CD14-positive monocyte (primary cell): ENCODE data around the gene TM2D1. TPM values are rescaled to one million over a fixed set of nuclear protein-coding genes. Genes with fewer than 3 reads are reported as not detected.
A peak's percentile ranks its signal among the peaks of the same experiment; 100 is the strongest.

Experiments
- DNase-seq, 3 donors: peaks; one replicate each; pipeline ENCODE4 v3.0.0-alpha.2; 2011 to 2022
- H2AFZ ChIP-seq: 2 replicates; pipeline ENCODE4 v1.6.0; 2012; ENCODE audit warnings: mild to moderate bottlenecking, low read depth, low read length, inconsistent platforms; ENCODE audit not compliant: insufficient read depth, poor library complexity, severe bottlenecking
- H3K27ac ChIP-seq, 2 donors: 1 replicate in 1 of 2; 2 replicates in 1 of 2; pipeline ENCODE4 v1.5.1; 2012 to 2013; ENCODE audit warnings: low read length in 2 of 2, control low read depth in 1 of 2, inconsistent platforms in 1 of 2, low read depth in 1 of 2, mild to moderate bottlenecking in 1 of 2
- H3K27me3 ChIP-seq, 2 donors: one replicate each; pipeline versions ENCODE4 v1.6.0 to v1.6.1; 2011 to 2013; ENCODE audit warnings: low read length in 2 of 2; ENCODE audit not compliant: control insufficient read depth in 2 of 2, insufficient read depth in 2 of 2
- H3K36me3 ChIP-seq, 2 donors: replicated peaks in 1 of 2; 1 replicate in 1 of 2; 2 replicates in 1 of 2; pipeline versions ENCODE4 v1.5.1 to v1.6.1; 2012 to 2013; ENCODE audit warnings: low read length in 2 of 2, control low read depth in 1 of 2, inconsistent platforms in 1 of 2, mild to moderate bottlenecking in 1 of 2; ENCODE audit not compliant: insufficient read depth in 2 of 2, control insufficient read depth in 1 of 2
- H3K4me1 ChIP-seq, 2 donors: 1 replicate in 1 of 2; 2 replicates in 1 of 2; pipeline versions ENCODE4 v1.5.1 to v1.6.1; 2012 to 2013; ENCODE audit warnings: low read length in 2 of 2, control low read depth in 1 of 2, inconsistent platforms in 1 of 2, mild to moderate bottlenecking in 1 of 2, moderate library complexity in 1 of 2; ENCODE audit not compliant: insufficient read depth in 2 of 2, control insufficient read depth in 1 of 2
- H3K4me2 ChIP-seq: replicated peaks from 2 replicates; pipeline ENCODE3; 2012; ENCODE audit warnings: low read length, moderate library complexity, mild to moderate bottlenecking; ENCODE audit not compliant: poor library complexity, severe bottlenecking; ENCODE audit errors: extremely low read depth
- H3K4me3 ChIP-seq, 3 experiments: fragments of 200-600 bp in 1 of 3; sonication (generic) in 1 of 3; replicated peaks in 1 of 3; 1 replicate in 2 of 3; 2 replicates in 1 of 3; pipeline ENCODE4 v1.5.1; 2011 to 2013; ENCODE audit warnings: low read length in 3 of 3, mild to moderate bottlenecking in 3 of 3, control low read depth in 2 of 3, low read depth in 2 of 3, inconsistent platforms in 1 of 3, moderate library complexity in 1 of 3
- H3K79me2 ChIP-seq: 2 replicates; pipeline ENCODE4 v1.6.0; 2012; ENCODE audit warnings: mild to moderate bottlenecking, control low read depth, inconsistent platforms, low read length, moderate library complexity; ENCODE audit not compliant: insufficient read depth
- H3K9ac ChIP-seq: 2 replicates; pipeline ENCODE4 v1.6.0; 2017; ENCODE audit warnings: low read length, mild to moderate bottlenecking; ENCODE audit not compliant: insufficient read depth, poor library complexity, severe bottlenecking
- H3K9me3 ChIP-seq, 2 donors: replicated peaks in 1 of 2; 1 replicate in 1 of 2; 2 replicates in 1 of 2; pipeline versions ENCODE4 v1.5.1 to v1.6.1; 2012 to 2013; ENCODE audit warnings: low read length in 2 of 2, control low read depth in 1 of 2; ENCODE audit not compliant: control insufficient read depth in 1 of 2, insufficient read depth in 1 of 2
- H4K20me1 ChIP-seq: 2 replicates; pipeline ENCODE4 v1.6.0; 2012; ENCODE audit warnings: mild to moderate bottlenecking, low read length, control low read depth, moderate library complexity; ENCODE audit not compliant: insufficient read depth
- H3K27ac Mint-ChIP-seq, 7 donors: one replicate each; pipeline ENCODE4 v1.8.0; 2020; ENCODE audit warnings: mild to moderate bottlenecking in 7 of 7, mixed read lengths in 7 of 7, moderate library complexity in 6 of 7, inconsistent platforms in 2 of 7
- H3K27me3 Mint-ChIP-seq, 3 donors: one replicate each; pipeline ENCODE4 v1.8.0; 2021 to 2022; ENCODE audit warnings: low read depth in 3 of 3, mild to moderate bottlenecking in 3 of 3, mixed read lengths in 3 of 3, moderate library complexity in 3 of 3, inconsistent platforms in 1 of 3
- H3K36me3 Mint-ChIP-seq, 2 donors: one replicate each; pipeline ENCODE4 v1.8.0; 2020; ENCODE audit warnings: mixed read lengths in 2 of 2, inconsistent platforms in 1 of 2, mild to moderate bottlenecking in 1 of 2
- H3K4me1 Mint-ChIP-seq: one replicate; pipeline ENCODE4 v1.8.0; 2020; ENCODE audit warnings: mild to moderate bottlenecking, mixed read lengths
- H3K4me3 Mint-ChIP-seq, 2 donors: one replicate each; pipeline ENCODE4 v1.8.0; 2020; ENCODE audit warnings: mild to moderate bottlenecking in 2 of 2, mixed read lengths in 2 of 2, moderate library complexity in 1 of 2
- H3K9me3 Mint-ChIP-seq, 7 donors: one replicate each; pipeline ENCODE4 v1.8.0; 2020 to 2022; ENCODE audit warnings: mixed read lengths in 7 of 7, mild to moderate bottlenecking in 6 of 7, moderate library complexity in 6 of 7, inconsistent platforms in 2 of 7
- WGBS: methylation state at CpG from one replicate; pipeline ENCODE4 v1.1.5; 2013; ENCODE audit warnings: missing lambda C conversion rate; ENCODE audit not compliant: insufficient coverage; 5-methylcytosine and 5-hydroxymethylcytosine counted together
- intact Hi-C, 2 donors: fragments of 100-400 bp; cut with micrococcal nuclease; formaldehyde crosslinking; loops; one replicate each; pipeline versions ENCODE4 v1.15.0 to v1.15.1; 2023
- polyA plus RNA-seq, 3 donors: library from polyadenylated mRNA; depleted of rRNA in 1 of 3; unstranded in 2 of 3; stranded (reverse) in 1 of 3; fragments of 300-500 nt in 2 of 3; fragments of >200 nt in 1 of 3; fragmentation: Illumina TruSeq in 2 of 3; gene quantifications; 1 replicate in 2 of 3; 2 replicates in 1 of 3; pipeline ENCODE4 v1.2.3, GENCODE V29; 2012 to 2021
- TF ChIP-seq, protein P1 (sequence below): fragments of 200-600 bp; IDR thresholded peaks from one replicate; pipeline ENCODE4 v1.8.0; 2022; ENCODE audit warnings: antibody characterized with exemption, mild to moderate bottlenecking

Gene TM2D1
- polyA plus RNA-seq, 3 donors = 32.6 to 46.6 (median 41.8) TPM

DNA sequence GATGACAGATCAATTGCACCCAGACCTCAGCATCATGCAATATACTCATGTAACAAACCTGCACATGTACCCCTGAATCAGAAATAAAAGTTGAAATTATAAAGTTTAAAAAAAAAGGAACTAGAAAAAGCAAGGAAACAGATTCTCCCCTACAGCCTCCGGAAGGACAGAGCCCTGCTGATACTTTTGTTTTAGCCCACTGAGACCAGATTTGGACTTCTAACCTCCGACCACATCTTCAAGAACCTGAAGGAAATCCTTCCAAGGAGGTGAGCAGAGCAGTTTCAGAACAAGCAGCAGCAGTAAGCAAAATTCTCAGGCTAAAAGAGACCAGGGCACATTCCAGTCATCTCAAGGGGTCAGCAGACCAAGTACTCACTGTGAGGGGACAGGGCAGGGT, 54.5 kb downstream of the TM2D1 start:
- H3K27me3 ChIP-seq = no peaks in the 10 kb centered on the region
- H3K4me2 ChIP-seq = peak overlapping the region; percentile 9
- no peaks in the 10 kb centered on the region for H4K20me1 ChIP-seq
- TF ChIP-seq, protein P1, sequence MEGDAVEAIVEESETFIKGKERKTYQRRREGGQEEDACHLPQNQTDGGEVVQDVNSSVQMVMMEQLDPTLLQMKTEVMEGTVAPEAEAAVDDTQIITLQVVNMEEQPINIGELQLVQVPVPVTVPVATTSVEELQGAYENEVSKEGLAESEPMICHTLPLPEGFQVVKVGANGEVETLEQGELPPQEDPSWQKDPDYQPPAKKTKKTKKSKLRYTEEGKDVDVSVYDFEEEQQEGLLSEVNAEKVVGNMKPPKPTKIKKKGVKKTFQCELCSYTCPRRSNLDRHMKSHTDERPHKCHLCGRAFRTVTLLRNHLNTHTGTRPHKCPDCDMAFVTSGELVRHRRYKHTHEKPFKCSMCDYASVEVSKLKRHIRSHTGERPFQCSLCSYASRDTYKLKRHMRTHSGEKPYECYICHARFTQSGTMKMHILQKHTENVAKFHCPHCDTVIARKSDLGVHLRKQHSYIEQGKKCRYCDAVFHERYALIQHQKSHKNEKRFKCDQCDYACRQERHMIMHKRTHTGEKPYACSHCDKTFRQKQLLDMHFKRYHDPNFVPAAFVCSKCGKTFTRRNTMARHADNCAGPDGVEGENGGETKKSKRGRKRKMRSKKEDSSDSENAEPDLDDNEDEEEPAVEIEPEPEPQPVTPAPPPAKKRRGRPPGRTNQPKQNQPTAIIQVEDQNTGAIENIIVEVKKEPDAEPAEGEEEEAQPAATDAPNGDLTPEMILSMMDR = no peak
- WGBS = 0% methylated on average over 1 of the region's 2 CpGs
- H3K79me2 ChIP-seq = no peaks in the 10 kb centered on the region
- DNase-seq = no peak
- H3K4me3 ChIP-seq = peak overlapping the region in 1 of 3 experiments; percentile 25
- intact Hi-C loops = no loop called here
- no peaks in the 10 kb centered on the region for H3K36me3 Mint-ChIP-seq
- H3K27ac ChIP-seq = peak overlapping the region in 1 of 2 donors; percentile 60
- peaks cover 14 to 15% of the 10 kb centered on the region in 2 donors for H3K4me1 ChIP-seq
- H3K27me3 Mint-ChIP-seq = peaks cover 0 to 2% (median 2%) of the 10 kb centered on the region in 3 donors
- peaks cover 42% of the 10 kb centered on the region for H3K4me1 Mint-ChIP-seq
- peak overlapping the region; percentile 69 for H2AFZ ChIP-seq
- no peaks in the 10 kb centered on the region for H3K9me3 Mint-ChIP-seq
- peak overlapping the region in 1 of 2 donors; percentile 3 for H3K4me3 Mint-ChIP-seq
- H3K27ac Mint-ChIP-seq = peak overlapping the region; percentile 32 to 83 (median 62)
- no peak overlapping the region for H3K9ac ChIP-seq
- H3K9me3 ChIP-seq = no peaks in the 10 kb centered on the region
- no peaks in the 10 kb centered on the region for H3K36me3 ChIP-seq

DNA sequence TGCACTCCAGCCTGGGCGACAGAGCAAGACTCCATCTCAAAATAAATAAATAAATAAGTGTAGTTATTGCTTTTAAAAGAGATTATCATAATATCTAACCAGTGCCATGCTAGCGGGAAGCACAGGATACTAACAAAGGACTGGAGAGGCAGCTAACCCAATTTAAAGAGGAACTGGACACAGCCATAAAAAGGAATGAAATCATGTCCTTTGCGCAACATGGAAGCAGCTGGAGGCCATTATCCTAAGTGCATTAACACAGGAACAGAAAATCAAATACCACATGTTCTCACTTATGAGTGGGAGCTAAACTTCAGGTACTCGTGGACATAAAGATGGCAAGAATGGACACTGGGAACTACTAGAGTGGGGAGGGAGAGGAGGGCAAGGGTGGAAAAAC, 54.9 kb downstream of the TM2D1 start:
- Histone ChIP-seq H3K9me3 (no peaks in the 10 kb centered on the region), H3K27ac (peak overlapping the region in 1 of 2 donors; percentile 60), H3K9ac (no peak overlapping the region), H3K27me3 (no peaks in the 10 kb centered on the region), H3K36me3 (no peaks in the 10 kb centered on the region), H3K4me1 (peaks cover 14 to 15% of the 10 kb centered on the region in 2 donors), H2AFZ (peak overlapping the region; percentile 69), H3K4me2 (peak overlapping the region; percentile 9), H4K20me1 (no peaks in the 10 kb centered on the region), H3K4me3 (peak overlapping the region in 1 of 3 experiments; percentile 25), H3K79me2 (no peaks in the 10 kb centered on the region)
- H3K4me3 Mint-ChIP-seq = peak overlapping the region in 1 of 2 donors; percentile 28
- H3K27ac Mint-ChIP-seq = peak overlapping the region; percentile 8 to 83 (median 62)
- no peaks in the 10 kb centered on the region for H3K36me3 Mint-ChIP-seq
- 14% methylated on average over 1 of the region's 4 CpGs for WGBS
- DNase-seq = peak; percentile 43 to 54 (median 46)
- intact Hi-C loops = no loop called here
- H3K27me3 Mint-ChIP-seq = peaks cover 0 to 2% (median 2%) of the 10 kb centered on the region in 3 donors
- H3K9me3 Mint-ChIP-seq = peaks cover 0 to 2% (median 0%) of the 10 kb centered on the region in 7 donors
- TF ChIP-seq, protein P1 = no peak
- H3K4me1 Mint-ChIP-seq = peaks cover 40% of the 10 kb centered on the region
